GM12892 (cell line): Measurements from ENCODE around the gene PRMT2.

Experiments
- POLR2A ChIP-seq: IDR thresholded peaks from 2 replicates; pipeline ENCODE4 v1.6.1; 2011; ENCODE audit warnings: low read depth, low read length, control low read depth
- POLR2AphosphoS5 ChIP-seq: IDR thresholded peaks from 2 replicates; pipeline ENCODE4 v1.6.1; 2011; ENCODE audit warnings: low read depth, low read length, control low read depth
- TAF1 ChIP-seq: IDR thresholded peaks from 2 replicates; pipeline ENCODE4 v1.6.1; 2011; ENCODE audit warnings: low read depth, mild to moderate bottlenecking, control low read depth, low read length, borderline replicate concordance

- TF ChIP-seq POLR2AphosphoS5 (no peak), TAF1 (no peak), POLR2A (no peak)
Measured at GRCh38 chr21:46604975-46605766, 30.3 kb upstream of the PRMT2 start, which contains the start of gene S100B.
